Stimulated activated CD4-positive, alpha-beta T cell treated with anti-CD3 and anti-CD28 coated beads, Interleukin-12 subunit alpha, Interleukin-12 subunit beta, amount 100 ng/mL, for 4 hours (primary cell): Measurements from ENCODE around the gene MCM9.

Experiments used
- DNase-seq: peaks from one replicate; pipeline ENCODE4 v3.0.0-alpha.2; 2020

The MCM9 gene

DNA sequence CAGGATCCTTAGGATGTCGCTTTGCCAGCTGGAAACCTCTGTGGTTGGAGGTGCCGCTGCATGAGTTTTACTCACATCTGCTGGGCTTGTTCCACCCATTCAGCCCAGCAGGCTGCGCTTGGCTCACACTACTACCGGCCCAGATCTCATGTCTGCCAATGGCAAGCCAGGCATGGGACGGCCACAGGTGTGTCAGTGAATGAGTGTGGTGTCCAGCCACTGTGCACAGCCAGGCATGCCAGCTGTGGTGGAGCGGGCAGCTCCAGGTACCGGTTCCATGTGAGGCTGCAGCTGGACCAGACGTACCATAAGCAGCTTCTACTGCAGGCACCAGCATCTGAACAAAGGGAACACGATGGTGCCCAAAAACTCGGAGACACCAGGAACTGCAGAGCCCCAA lies 74.1 kb downstream of the MCM9 start:
- no peak for DNase-seq

DNA sequence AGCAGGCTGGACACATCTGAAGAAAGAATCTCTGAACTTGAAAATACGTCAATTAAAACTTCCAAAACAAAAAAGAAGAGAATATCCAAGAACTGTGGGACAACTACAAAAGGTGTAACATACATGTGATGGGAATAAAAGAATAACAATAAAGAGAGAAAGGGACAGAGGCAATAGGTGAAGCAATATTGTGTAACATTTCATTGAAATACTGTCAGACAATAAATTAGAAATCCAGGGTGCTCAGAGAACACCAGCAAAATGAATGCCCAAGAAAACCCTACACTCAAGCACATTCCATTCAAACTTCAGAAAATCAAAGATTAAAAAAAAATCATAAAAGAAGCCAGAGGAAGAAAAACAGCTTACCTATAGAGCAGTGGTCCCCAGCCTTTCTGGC lies 74.6 kb downstream of the MCM9 start:
- no peak for DNase-seq

DNA sequence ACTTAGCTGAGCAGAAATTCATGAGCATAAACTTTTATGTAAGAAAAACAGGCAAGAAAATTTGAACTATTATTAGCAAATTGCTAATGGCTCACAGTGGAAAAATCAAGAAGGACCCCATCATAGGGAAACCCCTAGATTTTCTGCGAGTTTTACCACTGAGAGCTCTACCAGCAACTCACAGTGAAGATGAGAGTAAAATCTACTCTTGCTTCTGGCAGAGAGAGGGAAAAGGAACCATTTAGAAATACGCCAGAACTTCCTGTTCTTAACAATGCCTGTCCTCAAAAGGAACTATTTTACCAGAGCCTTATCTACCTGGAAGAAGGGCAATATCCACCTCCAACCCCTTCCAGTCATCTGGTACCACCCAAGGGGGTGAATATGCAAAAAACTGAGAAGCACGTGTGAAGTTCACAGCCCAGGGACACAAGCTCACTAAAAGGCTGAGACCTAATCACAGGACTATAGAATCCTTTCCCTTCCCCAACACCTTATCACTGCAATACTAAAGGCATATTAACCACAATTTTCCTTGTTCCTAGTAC lies 75.4 kb downstream of the MCM9 start:
- DNase-seq, result no peak

- no peak for DNase-seq
Observed at GRCh38 chr6:118856301-118856700, 78.7 kb downstream of the MCM9 start.

DNA sequence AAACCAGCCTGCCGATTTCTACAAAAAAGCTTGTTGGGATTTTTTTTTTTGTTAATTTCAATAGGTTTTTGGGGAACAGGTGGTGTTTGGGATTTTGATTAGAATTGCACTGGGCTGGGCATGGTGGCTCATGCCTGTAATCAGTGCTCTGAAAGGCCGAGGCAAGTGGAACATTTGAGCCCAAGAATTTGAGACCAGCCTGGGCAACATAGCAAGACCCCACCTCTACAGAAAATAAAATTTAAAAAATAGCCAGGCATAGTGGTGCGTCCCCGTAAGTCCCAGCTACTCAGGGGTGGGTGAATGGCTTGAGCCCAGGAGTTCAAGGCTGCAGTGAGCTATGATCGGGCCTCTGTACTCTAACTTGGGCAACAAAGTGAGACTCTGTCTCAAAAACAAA lies 81.6 kb downstream of the MCM9 start:
- DNase-seq, result no peak

GRCh38 chr6:118844915-118845314 lies 90.0 kb downstream of the MCM9 start:
- DNase-seq, result no peak

DNA sequence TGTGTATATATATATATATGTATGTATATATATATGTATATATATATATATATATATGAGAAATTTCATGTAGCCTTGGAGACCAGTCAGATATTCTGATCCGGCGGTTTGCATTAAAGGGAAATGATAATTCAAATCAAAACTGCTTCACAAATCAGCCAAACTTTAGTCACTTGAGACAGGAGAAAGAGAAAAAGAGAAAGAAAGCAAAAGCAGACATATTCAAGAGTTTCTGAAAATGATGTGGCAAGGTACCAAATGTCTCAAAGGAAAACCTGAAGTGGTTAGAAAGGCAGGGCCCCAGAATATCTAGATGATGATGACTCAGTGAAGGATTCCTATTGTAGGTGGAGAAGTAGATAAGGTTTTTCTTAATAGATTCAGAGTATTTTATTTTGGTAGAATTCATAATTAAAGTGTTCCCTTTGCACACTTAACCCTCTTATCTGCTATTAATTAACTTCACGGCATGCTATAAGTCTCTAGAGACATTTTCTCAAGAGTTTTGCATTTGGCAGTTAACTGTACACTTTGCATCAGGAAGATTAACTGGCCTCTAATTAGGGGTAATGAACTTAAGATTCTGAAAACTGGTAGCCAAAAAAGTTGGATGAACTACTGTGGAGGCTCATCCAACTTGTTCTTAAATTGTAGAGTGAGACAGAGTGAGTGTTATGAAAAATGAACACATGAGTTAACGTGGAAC lies 91.1 kb downstream of the MCM9 start:
- no peak for DNase-seq

DNA sequence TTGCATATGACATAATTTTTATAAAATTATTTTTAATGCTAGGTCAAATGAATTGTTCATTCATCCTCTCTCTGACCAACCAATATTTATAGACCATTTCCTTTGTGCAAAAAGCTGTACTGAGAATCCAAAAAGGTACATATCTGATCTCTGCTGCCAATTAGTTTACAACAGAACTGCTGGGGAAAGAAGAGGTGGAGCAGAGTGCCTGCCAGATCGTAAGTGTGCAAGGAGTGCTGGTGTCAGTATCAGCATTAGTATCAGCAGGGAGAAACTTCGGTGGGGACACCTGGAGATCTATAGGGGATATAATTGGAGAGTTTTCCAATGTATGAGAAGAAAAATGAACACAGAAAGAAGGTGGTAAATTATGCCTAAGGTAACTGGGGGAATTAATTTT lies 104.3 kb downstream of the MCM9 start:
- no peak for DNase-seq

DNA sequence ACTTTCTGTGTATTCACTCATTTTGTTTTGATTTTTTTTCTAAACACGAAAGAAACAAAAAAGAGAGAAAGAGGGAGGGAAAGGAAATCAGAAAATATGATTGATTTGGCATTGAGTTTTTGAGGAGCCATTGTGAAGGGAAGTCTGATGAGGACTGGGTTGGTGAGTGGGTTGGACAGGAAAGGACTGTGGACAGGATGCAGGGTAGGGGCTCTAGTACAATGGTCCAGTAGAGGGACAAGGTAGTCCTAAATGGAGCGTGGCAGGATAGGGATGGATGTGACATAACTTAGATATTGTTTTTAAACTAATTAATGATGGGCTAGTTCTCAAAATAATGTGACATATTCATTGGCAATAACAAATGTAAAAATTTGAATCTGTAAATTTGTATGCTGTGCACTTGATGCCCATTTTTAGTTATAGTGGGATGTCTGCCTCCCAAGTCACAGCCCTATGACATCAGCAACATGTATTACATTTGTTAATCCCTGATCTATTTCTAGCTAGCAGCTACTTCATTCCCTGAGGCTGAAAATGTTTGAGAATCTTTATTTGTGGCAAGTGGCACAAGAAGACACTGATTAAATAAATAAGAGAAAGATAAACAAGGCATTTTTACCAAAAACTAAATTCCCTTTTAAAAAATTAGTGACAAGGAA lies 105.0 kb downstream of the MCM9 start:
- no peak for DNase-seq

- no peak for DNase-seq
Observed at GRCh38 chr6:118826096-118826495, 108.9 kb downstream of the MCM9 start.

GRCh38 chr6:118825661-118826060 lies 109.3 kb downstream of the MCM9 start:
- DNase-seq, result no peak

GRCh38 chr6:118815495-118815894 lies 119.5 kb downstream of the MCM9 start:
- no peak for DNase-seq

DNA sequence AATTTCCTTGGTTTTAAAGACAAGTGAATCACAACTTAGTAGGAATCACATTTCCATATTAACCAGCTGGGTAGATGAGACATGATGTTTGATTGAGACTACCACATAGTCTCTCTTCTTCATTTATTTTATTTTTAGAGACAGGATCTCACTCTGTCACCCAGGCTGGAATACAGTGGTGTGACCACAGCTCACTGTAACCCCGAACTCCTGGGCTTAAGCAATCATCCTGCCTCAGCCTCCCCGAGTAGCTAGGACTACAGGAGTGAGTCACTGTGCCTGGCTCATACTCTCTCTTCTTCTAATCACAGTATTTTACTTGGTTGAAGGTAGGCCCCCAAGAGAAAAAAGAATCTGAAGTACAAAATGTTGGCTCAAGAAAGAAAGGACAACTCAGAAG lies 121.2 kb downstream of the MCM9 start:
- DNase-seq, result no peak

- DNase-seq, result no peak
Observed at GRCh38 chr6:118812970-118813369, 122.0 kb downstream of the MCM9 start.

- peak; percentile 38 for DNase-seq
Observed at GRCh38 chr6:118810420-118811027, 124.4 kb downstream of the MCM9 start.

DNA sequence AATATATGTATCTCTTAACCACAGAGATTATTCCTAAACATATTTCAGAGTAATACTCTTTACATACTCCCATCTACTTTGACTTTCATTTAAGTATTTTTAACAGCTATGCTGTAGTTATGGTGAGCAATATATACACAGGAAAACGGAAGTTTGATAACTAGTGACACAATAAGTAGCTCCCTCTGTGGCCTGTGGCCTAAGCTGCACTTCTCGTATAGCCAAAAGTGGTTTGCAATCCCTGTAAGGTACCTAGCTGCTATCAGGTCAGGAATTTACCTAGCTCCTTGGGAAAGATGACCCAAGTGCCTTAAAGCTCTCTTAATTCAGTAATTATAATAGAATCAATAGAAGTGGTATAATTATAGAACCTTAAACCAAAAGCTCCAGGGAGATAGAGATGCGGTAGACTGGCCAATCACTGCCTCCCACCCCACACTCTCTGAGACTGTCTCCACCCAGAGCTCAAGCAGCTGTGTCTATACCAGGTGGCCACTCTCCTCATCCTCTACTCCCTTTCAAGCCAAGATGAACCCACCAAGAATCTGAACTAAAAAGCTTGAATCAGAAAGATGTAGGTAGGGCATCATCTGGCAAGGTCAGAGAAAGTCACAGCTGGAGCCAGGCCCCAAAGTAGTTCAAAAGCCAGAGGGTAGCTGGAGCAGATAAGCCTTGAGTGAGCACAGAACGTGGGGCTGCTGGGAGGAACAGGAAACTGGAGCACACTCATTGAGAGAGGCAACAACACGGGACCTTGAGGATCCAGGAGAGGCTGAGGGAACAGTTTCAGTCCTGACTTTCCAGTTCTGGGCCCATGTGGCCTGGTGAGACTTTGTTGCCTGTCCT lies 125.9 kb downstream of the MCM9 start:
- DNase-seq, result no peak

- no peak for DNase-seq
Observed at GRCh38 chr6:118804091-118804490, 130.9 kb downstream of the MCM9 start.

DNA sequence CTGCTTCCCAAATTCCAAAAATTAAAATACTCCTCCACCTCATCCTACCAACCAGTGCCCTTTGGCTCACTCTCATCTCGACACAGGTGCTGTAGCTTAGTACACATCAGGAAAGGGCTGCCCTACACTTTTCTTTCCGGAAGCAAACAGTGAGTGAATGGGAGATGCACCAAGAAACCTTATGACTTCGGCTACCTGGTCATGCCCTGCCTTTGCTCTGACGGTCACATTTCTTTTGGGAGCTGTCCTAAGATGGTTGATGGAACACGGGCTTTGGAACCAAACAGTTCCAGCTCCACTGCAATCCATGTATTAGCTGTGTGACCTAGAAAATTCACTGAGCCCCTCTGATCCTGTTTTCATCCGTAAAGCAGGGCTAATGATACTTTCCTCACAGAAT lies 133.7 kb downstream of the MCM9 start:
- DNase-seq, result no peak

DNA sequence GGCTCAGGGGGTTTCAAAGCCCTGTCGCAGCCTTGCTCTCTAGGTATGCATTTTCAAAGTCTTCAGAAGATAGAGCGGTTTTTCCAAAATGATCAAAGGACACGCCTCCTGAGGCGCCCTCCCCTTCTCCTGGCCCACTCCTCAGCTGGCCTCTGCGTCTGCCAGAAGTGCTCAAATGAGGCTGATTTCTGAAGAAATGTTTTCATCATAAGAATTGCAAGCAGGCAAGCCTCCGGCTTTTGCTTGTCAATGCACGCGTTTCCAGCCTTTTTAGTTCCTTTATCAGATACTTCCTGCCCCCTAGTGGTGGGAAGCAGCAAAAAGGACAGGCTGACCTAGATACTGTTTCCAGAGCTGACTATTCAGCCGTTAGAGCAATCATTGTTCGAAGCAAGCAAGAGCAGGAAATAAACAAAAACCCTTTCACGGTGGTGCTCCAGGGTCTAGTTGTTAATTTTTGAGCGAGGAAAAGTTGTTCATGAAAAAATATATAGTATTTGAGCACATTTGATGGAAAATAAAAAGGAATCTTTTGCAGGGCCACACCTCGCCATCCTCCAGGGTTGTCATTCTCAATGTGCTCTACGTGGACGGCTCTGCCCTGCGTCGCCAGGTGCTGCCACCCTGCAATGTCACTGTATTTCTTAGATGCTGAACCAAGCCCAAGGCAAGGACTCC lies 134.4 kb downstream of the MCM9 start:
- DNase-seq, result peak; percentile 69

- DNase-seq, result no peak
Observed at GRCh38 chr6:118799826-118800225, 135.1 kb downstream of the MCM9 start.

DNA sequence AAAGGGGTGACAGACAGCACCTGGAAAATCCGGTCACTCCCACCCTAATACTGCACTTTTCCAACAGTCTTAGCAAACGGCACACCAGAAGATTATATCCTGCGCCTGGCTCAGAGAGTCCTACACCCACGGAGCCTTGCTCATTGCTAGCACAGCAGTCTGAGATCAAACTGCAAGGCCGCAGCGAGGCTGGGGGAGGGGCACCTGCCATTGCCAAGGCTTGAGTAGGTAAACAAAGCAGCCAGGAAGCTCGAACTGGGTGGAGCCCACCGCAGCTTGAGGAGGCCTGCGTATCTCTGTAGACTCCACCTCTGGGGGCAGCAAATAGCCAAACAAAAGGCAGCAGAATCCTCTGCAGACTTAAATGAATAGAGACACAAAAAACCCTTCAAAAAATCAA lies 138.4 kb downstream of the MCM9 start:
- peak; percentile 32 for DNase-seq

DNA sequence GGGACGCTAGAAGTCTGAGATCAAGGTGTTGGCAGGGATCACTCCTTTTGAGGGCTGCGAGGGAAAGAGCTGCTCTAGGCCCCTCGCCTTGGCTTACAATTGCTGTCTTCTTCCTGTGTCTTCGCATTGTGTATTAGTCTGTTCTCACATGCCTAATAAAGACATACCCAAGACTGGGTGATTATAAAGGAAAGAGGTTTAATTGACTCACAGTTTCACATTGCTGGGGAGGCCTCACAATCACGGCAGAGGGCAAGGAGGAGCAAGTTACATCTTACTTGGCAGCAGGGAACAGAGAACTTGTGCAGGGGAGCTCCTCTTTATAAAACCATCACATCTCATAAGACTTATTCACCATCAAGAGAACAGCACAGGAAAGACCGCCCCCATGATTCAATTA lies 143.5 kb downstream of the MCM9 start:
- no peak for DNase-seq

DNA sequence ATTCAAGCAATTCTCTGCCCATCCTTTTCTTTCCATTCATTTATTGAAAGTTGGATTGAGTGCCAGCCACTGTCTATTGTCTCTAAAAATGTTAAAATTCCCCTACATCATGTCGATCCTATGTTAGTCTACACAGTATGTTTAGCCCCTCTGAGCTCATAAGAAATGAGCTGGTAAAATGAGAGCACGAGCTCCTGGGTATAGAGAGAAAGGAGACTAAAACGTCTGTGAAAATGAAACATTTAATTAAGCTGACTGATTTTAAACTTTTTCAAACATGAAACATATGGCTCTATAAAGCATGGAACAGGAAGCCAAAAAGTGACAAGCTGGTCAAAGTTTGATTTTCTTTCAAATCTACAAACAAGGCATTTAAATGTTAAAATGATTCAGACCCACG lies 145.0 kb downstream of the MCM9 start:
- no peak for DNase-seq
